AG09309 (cell line): ENCODE measurements around the gene SESN1.

ENCODE experiments used
- DNase-seq: peaks from one replicate; pipeline ENCODE4 v3.0.0-alpha.2; 2010; ENCODE audit warnings: low read depth
- H3K4me3 ChIP-seq: 2 replicates; pipeline ENCODE4 v1.5.1; 2011; ENCODE audit warnings: mild to moderate bottlenecking, low read depth, low read length, moderate library complexity; ENCODE audit not compliant: control insufficient read depth
- CTCF ChIP-seq: IDR thresholded peaks from 2 replicates; pipeline ENCODE4 v1.5.1; 2011; ENCODE audit warnings: mild to moderate bottlenecking, low read depth, low read length, inconsistent platforms; ENCODE audit not compliant: insufficient read depth, control insufficient read depth; ENCODE audit errors: missing control alignments

SESN1 gene

GRCh38 chr6:108944707-108945680, 149.7 kb downstream of the SESN1 start:
- peak; percentile 97 for DNase-seq

GRCh38 chr6:108944071-108944470, 150.6 kb downstream of the SESN1 start:
- H3K4me3 ChIP-seq: no peak overlapping the region
- no peak for TF ChIP-seq CTCF
- DNase-seq: no peak

More at GRCh38 chr6:108944707-108945680, 149.7 kb downstream of the SESN1 start:
- no peak for TF ChIP-seq CTCF
- H3K4me3 ChIP-seq: peak overlapping the region; percentile 10

- DNase-seq: no peak
- no peak for TF ChIP-seq CTCF
- H3K4me3 ChIP-seq: no peak overlapping the region
Measured at GRCh38 chr6:108942556-108943492, 151.8 kb downstream of the SESN1 start.

- no peak for TF ChIP-seq CTCF
Measured at GRCh38 chr6:108941859-108942258, 152.8 kb downstream of the SESN1 start.

GRCh38 chr6:108941281-108941680, 153.4 kb downstream of the SESN1 start:
- TF ChIP-seq CTCF: no peak
- no peak overlapping the region for H3K4me3 ChIP-seq
- DNase-seq: no peak

More at GRCh38 chr6:108941859-108942258, 152.8 kb downstream of the SESN1 start:
- H3K4me3 ChIP-seq: no peak overlapping the region
- no peak for DNase-seq

- TF ChIP-seq CTCF: no peak
- H3K4me3 ChIP-seq: no peak overlapping the region
- DNase-seq: no peak
Measured at GRCh38 chr6:108940741-108941140, 153.9 kb downstream of the SESN1 start.
